ENCODE results near the gene TGFBRAP1.

The TGFBRAP1 gene

DNA sequence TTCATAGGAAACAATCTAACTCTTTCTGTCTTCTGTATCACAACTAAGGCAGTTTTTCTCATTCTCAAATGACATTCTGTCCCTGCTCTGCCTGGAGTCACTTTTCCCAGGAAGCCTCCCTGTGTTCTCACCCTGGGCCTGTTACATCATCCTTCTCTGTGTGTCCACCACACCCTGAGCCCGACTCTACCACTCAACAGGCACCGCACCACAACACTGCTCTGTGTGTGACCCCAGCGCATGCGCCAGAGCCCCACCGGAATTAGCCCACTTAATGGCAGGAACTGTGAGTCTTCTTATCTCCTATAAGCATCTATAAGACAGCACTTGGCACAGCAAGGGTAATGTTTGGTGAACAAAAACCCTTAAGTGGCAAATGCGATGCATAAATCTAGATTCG, 32.3 kb downstream of the TGFBRAP1 start:
- Histone ChIP-seq H3K4me3 (replicated peaks; ENCODE audit: insufficient read depth, low read length) (no peak overlapping the region), H3K27me3 (ENCODE audit: insufficient read depth, poor library complexity, severe bottlenecking) (no peaks in the 10 kb centered on the region), H3K27ac (replicated peaks) (no peak overlapping the region)
- TF ChIP-seq POLR2AphosphoS5 (IDR thresholded peaks at IDR 0.05; ENCODE audit: low read depth) (no peak), SPI1 (IDR thresholded peaks at IDR 0.05; ENCODE audit: borderline replicate concordance, low read depth) (no peak), GABPA (IDR thresholded peaks at IDR 0.05; ENCODE audit: low read depth) (no peak)
- TF ChIP-seq, protein P1, sequence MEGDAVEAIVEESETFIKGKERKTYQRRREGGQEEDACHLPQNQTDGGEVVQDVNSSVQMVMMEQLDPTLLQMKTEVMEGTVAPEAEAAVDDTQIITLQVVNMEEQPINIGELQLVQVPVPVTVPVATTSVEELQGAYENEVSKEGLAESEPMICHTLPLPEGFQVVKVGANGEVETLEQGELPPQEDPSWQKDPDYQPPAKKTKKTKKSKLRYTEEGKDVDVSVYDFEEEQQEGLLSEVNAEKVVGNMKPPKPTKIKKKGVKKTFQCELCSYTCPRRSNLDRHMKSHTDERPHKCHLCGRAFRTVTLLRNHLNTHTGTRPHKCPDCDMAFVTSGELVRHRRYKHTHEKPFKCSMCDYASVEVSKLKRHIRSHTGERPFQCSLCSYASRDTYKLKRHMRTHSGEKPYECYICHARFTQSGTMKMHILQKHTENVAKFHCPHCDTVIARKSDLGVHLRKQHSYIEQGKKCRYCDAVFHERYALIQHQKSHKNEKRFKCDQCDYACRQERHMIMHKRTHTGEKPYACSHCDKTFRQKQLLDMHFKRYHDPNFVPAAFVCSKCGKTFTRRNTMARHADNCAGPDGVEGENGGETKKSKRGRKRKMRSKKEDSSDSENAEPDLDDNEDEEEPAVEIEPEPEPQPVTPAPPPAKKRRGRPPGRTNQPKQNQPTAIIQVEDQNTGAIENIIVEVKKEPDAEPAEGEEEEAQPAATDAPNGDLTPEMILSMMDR (IDR thresholded peaks at IDR 0.05; ENCODE audit: insufficient read depth, low read length) = no peak
- TF ChIP-seq, protein P2, sequence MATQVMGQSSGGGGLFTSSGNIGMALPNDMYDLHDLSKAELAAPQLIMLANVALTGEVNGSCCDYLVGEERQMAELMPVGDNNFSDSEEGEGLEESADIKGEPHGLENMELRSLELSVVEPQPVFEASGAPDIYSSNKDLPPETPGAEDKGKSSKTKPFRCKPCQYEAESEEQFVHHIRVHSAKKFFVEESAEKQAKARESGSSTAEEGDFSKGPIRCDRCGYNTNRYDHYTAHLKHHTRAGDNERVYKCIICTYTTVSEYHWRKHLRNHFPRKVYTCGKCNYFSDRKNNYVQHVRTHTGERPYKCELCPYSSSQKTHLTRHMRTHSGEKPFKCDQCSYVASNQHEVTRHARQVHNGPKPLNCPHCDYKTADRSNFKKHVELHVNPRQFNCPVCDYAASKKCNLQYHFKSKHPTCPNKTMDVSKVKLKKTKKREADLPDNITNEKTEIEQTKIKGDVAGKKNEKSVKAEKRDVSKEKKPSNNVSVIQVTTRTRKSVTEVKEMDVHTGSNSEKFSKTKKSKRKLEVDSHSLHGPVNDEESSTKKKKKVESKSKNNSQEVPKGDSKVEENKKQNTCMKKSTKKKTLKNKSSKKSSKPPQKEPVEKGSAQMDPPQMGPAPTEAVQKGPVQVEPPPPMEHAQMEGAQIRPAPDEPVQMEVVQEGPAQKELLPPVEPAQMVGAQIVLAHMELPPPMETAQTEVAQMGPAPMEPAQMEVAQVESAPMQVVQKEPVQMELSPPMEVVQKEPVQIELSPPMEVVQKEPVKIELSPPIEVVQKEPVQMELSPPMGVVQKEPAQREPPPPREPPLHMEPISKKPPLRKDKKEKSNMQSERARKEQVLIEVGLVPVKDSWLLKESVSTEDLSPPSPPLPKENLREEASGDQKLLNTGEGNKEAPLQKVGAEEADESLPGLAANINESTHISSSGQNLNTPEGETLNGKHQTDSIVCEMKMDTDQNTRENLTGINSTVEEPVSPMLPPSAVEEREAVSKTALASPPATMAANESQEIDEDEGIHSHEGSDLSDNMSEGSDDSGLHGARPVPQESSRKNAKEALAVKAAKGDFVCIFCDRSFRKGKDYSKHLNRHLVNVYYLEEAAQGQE (IDR thresholded peaks at IDR 0.05; ENCODE audit: insufficient replicate concordance, low read depth) = no peak
- DNase-seq (ENCODE audit: low read depth in 1 of 2, low spot score in 1 of 2) = no peak

DNA sequence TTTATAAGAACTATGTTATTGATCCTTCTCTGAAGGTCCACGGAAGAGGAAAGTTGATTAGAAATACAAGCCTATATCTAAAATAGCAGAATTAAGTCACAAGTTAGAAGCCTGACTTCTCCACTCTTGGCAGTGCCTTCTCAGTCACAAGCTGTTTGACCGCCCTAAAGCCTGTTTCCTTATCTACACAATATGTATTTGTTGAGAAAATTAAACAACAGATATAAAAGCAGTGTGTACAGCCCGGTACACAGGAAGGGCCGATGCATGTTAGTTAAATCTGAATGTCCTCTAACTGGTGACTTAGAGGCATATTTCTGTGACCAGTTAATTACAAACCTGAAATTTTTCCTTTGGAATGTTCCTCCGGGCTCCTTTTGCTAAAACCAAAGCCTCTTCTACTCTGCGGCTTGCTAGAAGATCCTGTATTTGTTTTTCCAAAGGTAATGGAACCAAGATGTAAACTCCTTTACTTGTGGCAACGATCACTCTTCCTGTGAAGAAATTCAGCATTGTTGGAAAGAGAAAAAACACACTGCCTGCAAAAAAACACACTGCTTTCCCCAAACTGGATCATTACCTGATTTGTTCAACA, 33.4 kb downstream of the TGFBRAP1 start:
- no peak for TF ChIP-seq GABPA (IDR thresholded peaks at IDR 0.05; ENCODE audit: low read depth)
- TF ChIP-seq, protein P2 (IDR thresholded peaks at IDR 0.05; ENCODE audit: insufficient replicate concordance, low read depth) = no peak
- TF ChIP-seq, protein P1 (IDR thresholded peaks at IDR 0.05; ENCODE audit: insufficient read depth, low read length) = no peak

DNA sequence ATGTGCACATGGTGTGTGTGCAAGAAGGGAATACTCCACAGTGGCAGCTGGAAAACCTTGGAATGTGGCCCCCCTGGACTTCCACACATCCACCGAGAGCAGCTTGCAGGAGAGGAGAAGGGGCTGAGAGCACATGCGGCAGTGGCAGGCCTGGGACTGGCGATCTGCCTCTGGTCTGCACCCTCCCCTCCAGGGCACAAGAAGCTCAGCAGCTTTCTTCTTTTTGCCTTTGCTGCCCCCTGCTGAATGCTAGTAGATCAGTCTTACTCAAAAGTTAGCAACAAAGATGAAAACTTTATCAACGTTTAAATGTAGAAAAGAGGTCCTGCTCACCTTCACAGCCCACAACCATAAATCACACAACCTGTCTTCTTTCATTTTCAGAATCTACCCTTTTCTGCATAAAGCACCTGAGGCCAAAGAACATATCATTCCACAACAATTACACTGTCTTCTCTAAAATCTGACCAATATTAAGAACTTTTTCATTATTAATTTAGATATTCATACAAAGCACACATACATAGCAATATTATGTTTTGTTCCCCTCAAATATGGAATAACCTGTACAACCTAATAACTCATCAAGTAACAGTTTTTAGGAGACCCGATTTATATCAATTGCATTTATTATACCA, 34.6 kb downstream of the TGFBRAP1 start:
- TF ChIP-seq, protein P1 (IDR thresholded peaks at IDR 0.05; ENCODE audit: insufficient read depth, low read length) = peak; percentile 5
- TF ChIP-seq GABPA (IDR thresholded peaks at IDR 0.05; ENCODE audit: low read depth) = no peak
- peak in 1 of 2 experiments; percentile 50 for DNase-seq (ENCODE audit: low read depth in 1 of 2, low spot score in 1 of 2)
- Histone ChIP-seq H3K27me3 (ENCODE audit: insufficient read depth, poor library complexity, severe bottlenecking) (no peaks in the 10 kb centered on the region), H3K4me3 (replicated peaks; ENCODE audit: insufficient read depth, low read length) (no peak overlapping the region), H3K27ac (replicated peaks) (no peak overlapping the region)

More for the DNA sequence above, 33.4 kb downstream of the TGFBRAP1 start:
- H3K4me3 ChIP-seq (replicated peaks; ENCODE audit: insufficient read depth, low read length) = no peak overlapping the region
- H3K27me3 ChIP-seq (ENCODE audit: insufficient read depth, poor library complexity, severe bottlenecking) = no peaks in the 10 kb centered on the region
- no peak overlapping the region for H3K27ac ChIP-seq (replicated peaks)
- DNase-seq (ENCODE audit: low read depth in 1 of 2, low spot score in 1 of 2) = no peak

DNA sequence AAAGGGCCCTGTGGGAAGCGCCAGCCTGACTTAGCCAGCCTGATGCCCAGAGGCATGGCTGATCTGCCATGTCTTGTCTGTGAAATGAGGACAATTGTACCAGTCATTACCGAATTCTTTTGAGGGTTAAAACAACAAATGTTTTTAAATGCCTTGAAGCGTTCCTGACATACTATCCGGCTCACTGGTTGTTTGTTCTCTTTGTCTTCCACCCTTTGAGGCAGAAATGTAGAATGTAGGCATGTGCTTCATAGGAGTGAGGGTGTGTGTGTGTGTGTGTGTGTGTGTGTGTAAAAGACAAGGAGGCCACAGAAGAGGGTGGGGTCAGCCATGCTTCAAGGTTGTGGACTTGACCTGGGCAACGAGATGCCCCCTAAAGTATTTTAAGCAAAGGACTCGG, 35.5 kb downstream of the TGFBRAP1 start:
- Histone ChIP-seq H3K27ac (replicated peaks) (no peak overlapping the region), H3K27me3 (ENCODE audit: insufficient read depth, poor library complexity, severe bottlenecking) (no peaks in the 10 kb centered on the region), H3K4me3 (replicated peaks; ENCODE audit: insufficient read depth, low read length) (no peak overlapping the region)
- TF ChIP-seq POLR2AphosphoS5 (IDR thresholded peaks at IDR 0.05; ENCODE audit: low read depth) (no peak), SPI1 (IDR thresholded peaks at IDR 0.05; ENCODE audit: borderline replicate concordance, low read depth) (no peak), GABPA (IDR thresholded peaks at IDR 0.05; ENCODE audit: low read depth) (no peak)
- TF ChIP-seq, protein P2 (IDR thresholded peaks at IDR 0.05; ENCODE audit: insufficient replicate concordance, low read depth) = no peak
- TF ChIP-seq, protein P1 (IDR thresholded peaks at IDR 0.05; ENCODE audit: insufficient read depth, low read length) = no peak
- DNase-seq (ENCODE audit: low read depth in 1 of 2, low spot score in 1 of 2) = no peak
